ENCODE measurements around the gene SRXN1. TPM values are rescaled to one million over a fixed set of nuclear protein-coding genes. Genes with fewer than 3 reads are reported as not detected.

The SRXN1 gene
- total RNA-seq, 4 donors from 2014 or later: 54.3 to 212 (median 135) TPM

- H3K9me3 ChIP-seq: no peaks in the 10 kb centered on the region
- DNase-seq: no peak
- H3K27me3 ChIP-seq: no peaks in the 10 kb centered on the region
- intact Hi-C loops (cut with DNase I): no loop called here
- no peak overlapping the region for H3K4me3 ChIP-seq (replicated peaks in 1 of 3)
- WGBS, 2 donors: 64 to 79% methylated on average over 9 of the region's 9 CpGs
- H3K36me3 ChIP-seq: no peaks in the 10 kb centered on the region
- no peak overlapping the region for H3K27ac ChIP-seq
- no peak for TF ChIP-seq POLR2A (IDR thresholded peaks at IDR 0.05)
- TF ChIP-seq CTCF (IDR thresholded peaks at IDR 0.05): no peak
- H3K4me1 ChIP-seq: peaks cover 10 to 22% of the 10 kb centered on the region in 2 donors
Measured at GRCh38 chr20:671252-672030, 18.4 kb upstream of the SRXN1 start.

- Histone ChIP-seq H3K27ac (no peak overlapping the region), H3K4me1 (peaks cover 0 to 8% of the 10 kb centered on the region in 2 donors), H3K9me3 (no peaks in the 10 kb centered on the region), H3K27me3 (peaks cover 7% of the 10 kb centered on the region), H3K4me3 (replicated peaks in 1 of 3) (no peak overlapping the region), H3K36me3 (no peaks in the 10 kb centered on the region)
- WGBS, 2 donors: 74% methylated on average over 6 to 7 of the region's 7 CpGs
- DNase-seq: no peak
- TF ChIP-seq POLR2A (IDR thresholded peaks at IDR 0.05): no peak
- no peak for TF ChIP-seq CTCF (IDR thresholded peaks at IDR 0.05)
- intact Hi-C loops (cut with DNase I): no loop called here
Measured at GRCh38 chr20:669573-669972, 16.6 kb upstream of the SRXN1 start.

- no peak overlapping the region for H3K27ac ChIP-seq
- WGBS, 2 donors: 75 to 84% methylated on average over 3 of the region's 3 CpGs
- peaks cover 7% of the 10 kb centered on the region for H3K27me3 ChIP-seq
- no peaks in the 10 kb centered on the region for H3K9me3 ChIP-seq
- DNase-seq: no peak
- intact Hi-C loops (cut with DNase I): no loop called here
- no peak overlapping the region for H3K4me3 ChIP-seq (replicated peaks in 1 of 3)
- no peak for TF ChIP-seq CTCF (IDR thresholded peaks at IDR 0.05)
- no peak for TF ChIP-seq POLR2A (IDR thresholded peaks at IDR 0.05)
- no peaks in the 10 kb centered on the region for H3K36me3 ChIP-seq
- H3K4me1 ChIP-seq: peaks cover 0 to 10% of the 10 kb centered on the region in 2 donors
Measured at GRCh38 chr20:668638-669037, 15.6 kb upstream of the SRXN1 start.

- no peak for TF ChIP-seq POLR2A (IDR thresholded peaks at IDR 0.05)
- TF ChIP-seq CTCF (IDR thresholded peaks at IDR 0.05): no peak
- Histone ChIP-seq H3K9me3 (no peaks in the 10 kb centered on the region), H3K36me3 (no peaks in the 10 kb centered on the region), H3K4me3 (replicated peaks in 1 of 3) (no peak overlapping the region), H3K27ac (no peak overlapping the region), H3K27me3 (peaks cover 7% of the 10 kb centered on the region), H3K4me1 (peaks cover 0 to 15% of the 10 kb centered on the region in 2 donors)
- intact Hi-C loops (cut with DNase I): no loop called here
- DNase-seq: no peak
Measured at GRCh38 chr20:668050-668449, 15.1 kb upstream of the SRXN1 start.

GRCh38 chr20:667351-668034 is 14.5 kb upstream of the SRXN1 start:
- Histone ChIP-seq H3K27me3 (peaks cover 12% of the 10 kb centered on the region), H3K4me3 (replicated peaks in 1 of 3) (no peak overlapping the region), H3K27ac (no peak overlapping the region), H3K9me3 (no peaks in the 10 kb centered on the region), H3K36me3 (no peaks in the 10 kb centered on the region), H3K4me1 (peaks cover 0 to 11% of the 10 kb centered on the region in 2 donors)
- peak; percentile 41 to 48 for DNase-seq
- intact Hi-C loops (cut with DNase I): no loop called here
- 23 to 25% methylated on average over 9 of the region's 9 CpGs for WGBS, 2 donors
- TF ChIP-seq CTCF (IDR thresholded peaks at IDR 0.05) (peak; percentile 24 to 74 (median 45)), POLR2A (IDR thresholded peaks at IDR 0.05) (no peak)

Data from thyroid gland (tissue), 4 donors.